ENCODE results near the gene C8B. TPM values are rescaled to one million over a fixed set of nuclear protein-coding genes. Genes with fewer than 3 reads are reported as not detected.

C8B gene
- total RNA-seq, 1 experiment from 2014 or later: 0.10 TPM

DNA sequence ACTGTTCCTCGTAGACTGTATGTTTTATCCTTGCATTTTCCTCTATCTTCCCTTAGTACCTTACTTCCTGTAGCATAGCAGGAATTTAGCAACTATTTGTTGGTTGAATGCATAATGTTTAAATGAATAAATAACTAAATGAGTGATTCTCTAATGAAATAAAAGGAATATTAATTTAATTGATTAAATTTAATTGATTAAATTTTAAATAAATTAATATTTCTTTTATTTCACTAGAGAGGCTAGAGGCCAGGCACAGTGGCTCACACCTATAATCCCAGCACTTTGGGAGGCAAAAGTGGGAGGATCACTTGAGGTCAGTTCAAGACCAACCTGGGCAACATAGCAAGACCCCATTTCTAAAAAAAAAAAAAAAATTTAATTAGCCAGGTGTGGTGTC, 25.8 kb downstream of the C8B start:
- ATAC-seq: no peak
- Histone ChIP-seq H3K4me3 (replicated peaks in 1 of 2; ENCODE audit: low read depth in 1 of 2, low read length in 2 of 2) (no peak overlapping the region), H3K9ac (ENCODE audit: low read length) (no peak overlapping the region), H3K27ac (ENCODE audit: low read depth, low read length) (no peak overlapping the region), H2AFZ (ENCODE audit: low read depth, low read length, poor library complexity, severe bottlenecking) (no peak overlapping the region), H4K20me1 (ENCODE audit: insufficient read depth) (no peaks in the 10 kb centered on the region), H3K27me3 (ENCODE audit: insufficient read depth, low read length) (0 out of 2 replicates have a peak, but pooled peaks cover 3% of the 10 kb centered on the region), H3K36me3 (ENCODE audit: control insufficient read depth in 1 of 2, insufficient read depth in 2 of 2, low read length in 2 of 2) (no peaks in the 10 kb centered on the region), H3K4me1 (ENCODE audit: control insufficient read depth in 1 of 2, insufficient read depth in 2 of 2, low read length in 2 of 2) (no peaks in the 10 kb centered on the region), H3K4me2 (ENCODE audit: low read length) (no peak overlapping the region), H3K79me2 (ENCODE audit: insufficient read depth, low read length) (no peaks in the 10 kb centered on the region), H3K9me2 (ENCODE audit: insufficient read depth) (no peaks in the 10 kb centered on the region), H3K9me3 (ENCODE audit: control insufficient read depth in 1 of 2, insufficient read depth in 1 of 2, low read depth in 1 of 2, low read length in 2 of 2) (no peaks in the 10 kb centered on the region)
- POLR2A ChIA-PET: no interaction called here
- TF ChIP-seq EZH2 (IDR thresholded peaks at IDR 0.05) (no peak), SRF (IDR thresholded peaks at IDR 0.05; ENCODE audit: low read depth) (no peak), EZH2phosphoT487 (IDR thresholded peaks at IDR 0.05; ENCODE audit: borderline replicate concordance) (no peak)
- RAD21 ChIA-PET (ENCODE audit: low non-redundant PET in 1 of 2, low total read pairs in 2 of 2, uncharacterized antibody in 2 of 2, unreplicated experiment in 2 of 2): no interaction called here
- intact Hi-C loops (cut with micrococcal nuclease): no loop called here
- BruUV-seq (replicated peaks): no TSS peak
- CTCF ChIA-PET: no interaction called here
- no peak for DNase-seq (ENCODE audit: low read depth, low spot score)

DNA sequence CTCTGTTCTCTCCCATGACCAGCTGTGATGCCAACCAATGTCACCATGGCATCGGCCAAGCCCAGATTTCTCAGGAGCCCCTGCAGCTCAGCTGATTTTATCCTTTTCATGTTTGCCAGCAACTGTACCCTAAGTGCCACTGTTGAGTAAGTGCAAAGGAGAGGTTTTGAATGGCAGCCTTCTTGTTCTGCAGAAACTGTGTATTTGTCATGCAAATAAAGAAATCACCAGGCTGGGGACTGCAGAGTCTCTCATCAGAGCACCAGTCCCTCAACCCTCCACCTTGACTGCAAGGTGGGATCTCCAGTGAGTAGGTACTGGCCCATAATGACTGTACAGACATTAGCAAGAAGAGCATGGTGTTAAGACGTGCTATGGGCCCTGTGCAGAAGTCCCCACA, 26.6 kb downstream of the C8B start:
- ChIA-PET RAD21 (ENCODE audit: low non-redundant PET in 1 of 2, low total read pairs in 2 of 2, uncharacterized antibody in 2 of 2, unreplicated experiment in 2 of 2) (no interaction called here), CTCF (no interaction called here), POLR2A (no interaction called here)
- no peaks in the 10 kb centered on the region for H3K27me3 ChIP-seq (ENCODE audit: insufficient read depth, low read length)
- no peaks in the 10 kb centered on the region for H3K9me3 ChIP-seq (ENCODE audit: control insufficient read depth in 1 of 2, insufficient read depth in 1 of 2, low read depth in 1 of 2, low read length in 2 of 2)
- no peak overlapping the region for H3K27ac ChIP-seq (ENCODE audit: low read depth, low read length)
- intact Hi-C loops (cut with micrococcal nuclease): no loop called here
- no peak overlapping the region for H3K4me3 ChIP-seq (replicated peaks in 1 of 2; ENCODE audit: low read depth in 1 of 2, low read length in 2 of 2)
- TF ChIP-seq FOSL1 (IDR thresholded peaks at IDR 0.05; ENCODE audit: low read depth) (no peak), ZNF274 (IDR thresholded peaks at IDR 0.05; ENCODE audit: low read depth, low read length) (no peak), ELF1 (IDR thresholded peaks at IDR 0.05; ENCODE audit: borderline replicate concordance, low read depth) (no peak), ZFX (IDR thresholded peaks at IDR 0.05) (no peak), EGR1 (IDR thresholded peaks at IDR 0.05; ENCODE audit: low read depth) (no peak), JUND (IDR thresholded peaks at IDR 0.05) (no peak), SP1 (IDR thresholded peaks at IDR 0.05; ENCODE audit: low read depth) (no peak)
- TF ChIP-seq, protein P1, sequence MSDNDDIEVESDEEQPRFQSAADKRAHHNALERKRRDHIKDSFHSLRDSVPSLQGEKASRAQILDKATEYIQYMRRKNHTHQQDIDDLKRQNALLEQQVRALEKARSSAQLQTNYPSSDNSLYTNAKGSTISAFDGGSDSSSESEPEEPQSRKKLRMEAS (IDR thresholded peaks at IDR 0.05): no peak
- TF ChIP-seq, protein P2, sequence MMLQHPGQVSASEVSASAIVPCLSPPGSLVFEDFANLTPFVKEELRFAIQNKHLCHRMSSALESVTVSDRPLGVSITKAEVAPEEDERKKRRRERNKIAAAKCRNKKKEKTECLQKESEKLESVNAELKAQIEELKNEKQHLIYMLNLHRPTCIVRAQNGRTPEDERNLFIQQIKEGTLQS (IDR thresholded peaks at IDR 0.05): no peak
- TF ChIP-seq, protein P3, sequence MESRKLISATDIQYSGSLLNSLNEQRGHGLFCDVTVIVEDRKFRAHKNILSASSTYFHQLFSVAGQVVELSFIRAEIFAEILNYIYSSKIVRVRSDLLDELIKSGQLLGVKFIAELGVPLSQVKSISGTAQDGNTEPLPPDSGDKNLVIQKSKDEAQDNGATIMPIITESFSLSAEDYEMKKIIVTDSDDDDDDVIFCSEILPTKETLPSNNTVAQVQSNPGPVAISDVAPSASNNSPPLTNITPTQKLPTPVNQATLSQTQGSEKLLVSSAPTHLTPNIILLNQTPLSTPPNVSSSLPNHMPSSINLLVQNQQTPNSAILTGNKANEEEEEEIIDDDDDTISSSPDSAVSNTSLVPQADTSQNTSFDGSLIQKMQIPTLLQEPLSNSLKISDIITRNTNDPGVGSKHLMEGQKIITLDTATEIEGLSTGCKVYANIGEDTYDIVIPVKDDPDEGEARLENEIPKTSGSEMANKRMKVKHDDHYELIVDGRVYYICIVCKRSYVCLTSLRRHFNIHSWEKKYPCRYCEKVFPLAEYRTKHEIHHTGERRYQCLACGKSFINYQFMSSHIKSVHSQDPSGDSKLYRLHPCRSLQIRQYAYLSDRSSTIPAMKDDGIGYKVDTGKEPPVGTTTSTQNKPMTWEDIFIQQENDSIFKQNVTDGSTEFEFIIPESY (IDR thresholded peaks at IDR 0.05; ENCODE audit: extremely low read depth, insufficient replicate concordance, low read length): no peak
- no peak overlapping the region for H3K9ac ChIP-seq (ENCODE audit: low read length)
- no peak overlapping the region for H2AFZ ChIP-seq (ENCODE audit: low read depth, low read length, poor library complexity, severe bottlenecking)
- H3K9me2 ChIP-seq (ENCODE audit: insufficient read depth): no peaks in the 10 kb centered on the region
- H3K79me2 ChIP-seq (ENCODE audit: insufficient read depth, low read length): no peaks in the 10 kb centered on the region
- no peaks in the 10 kb centered on the region for H3K36me3 ChIP-seq (ENCODE audit: control insufficient read depth in 1 of 2, insufficient read depth in 2 of 2, low read length in 2 of 2)
- ATAC-seq (no peak), DNase-seq (ENCODE audit: low read depth, low spot score) (no peak)
- no TSS peak for BruUV-seq (replicated peaks)
- H3K4me2 ChIP-seq (ENCODE audit: low read length): no peak overlapping the region
- H3K4me1 ChIP-seq (ENCODE audit: control insufficient read depth in 1 of 2, insufficient read depth in 2 of 2, low read length in 2 of 2): no peaks in the 10 kb centered on the region
- no peaks in the 10 kb centered on the region for H4K20me1 ChIP-seq (ENCODE audit: insufficient read depth)
